ENCODE measurements around the gene TPK1. TPM values are rescaled to one million over a fixed set of nuclear protein-coding genes. Genes with fewer than 3 reads are reported as not detected.

Gene TPK1
- total and polyA plus RNA-seq, 2 of the 8 experiments (the other 6 are each of a cell fraction or from before 2014, with no cell fraction given) = 1.9 to 2.7 TPM

DNA sequence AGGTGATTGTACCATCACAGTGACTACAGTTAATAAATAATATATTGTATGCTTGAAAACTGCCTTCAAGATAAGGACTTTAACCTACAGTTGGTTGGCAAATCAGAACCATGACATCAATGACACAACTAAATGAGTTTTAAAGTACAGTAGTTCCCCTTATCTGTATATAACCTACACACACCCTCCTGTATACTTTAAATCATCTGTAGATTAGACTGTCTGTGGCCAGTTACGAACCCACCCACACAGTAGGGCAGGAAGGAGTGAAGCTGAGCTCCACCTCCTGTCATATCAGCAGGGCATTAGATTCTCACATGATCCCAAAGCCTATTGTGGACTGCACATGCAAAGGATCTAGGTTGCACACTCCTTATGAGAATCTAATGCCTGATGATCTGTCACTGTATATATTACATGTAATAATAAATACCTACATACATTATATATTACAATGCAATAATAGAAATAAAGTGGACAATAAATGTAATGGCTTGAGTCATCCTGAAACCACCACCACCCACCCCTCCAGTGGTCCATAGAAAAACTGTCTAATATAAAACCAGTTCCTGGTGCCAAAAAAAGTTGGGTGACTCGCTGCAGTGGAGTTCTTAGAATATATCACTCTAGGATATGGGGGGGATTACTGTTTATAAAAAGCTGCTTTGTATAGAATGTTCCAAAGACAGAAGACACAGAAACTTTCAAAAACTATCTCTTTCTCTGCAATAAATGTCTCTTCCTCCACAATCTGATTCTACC, 5.6 kb downstream of the TPK1 start:
- Histone ChIP-seq H4K5ac (ENCODE audit: insufficient read length, low read depth, low read length) (no peak overlapping the region), H2BK120ac (replicated peaks; ENCODE audit: low read depth, low read length) (no peak overlapping the region), H2AK5ac (ENCODE audit: low read depth, low read length) (no peak overlapping the region), H3K36me3 (ENCODE audit: control insufficient read depth in 2 of 4, insufficient read depth in 4 of 4, low read length in 3 of 4) (no peaks in the 10 kb centered on the region), H2BK12ac (ENCODE audit: low read depth, low read length) (no peak overlapping the region), H3K9ac (replicated peaks in 1 of 4; ENCODE audit: extremely low read depth in 1 of 4, low read depth in 3 of 4, low read length in 3 of 4) (no peak overlapping the region), H2BK5ac (ENCODE audit: low read depth, low read length) (no peak overlapping the region), H3K27me3 (replicated peaks in 1 of 4; ENCODE audit: control insufficient read depth in 3 of 4, extremely low read depth in 1 of 4, insufficient read depth in 3 of 4, low read length in 3 of 4) (no peaks in the 10 kb centered on the region; a peak in 2 of 7 replicates), H3K4me2 (ENCODE audit: insufficient read depth in 1 of 2, low read depth in 2 of 2, low read length in 2 of 2) (no peak overlapping the region), H3K4ac (replicated peaks; ENCODE audit: insufficient read length, low read depth, low read length) (no peak overlapping the region), H3K4me1 (replicated peaks in 1 of 4; ENCODE audit: control insufficient read depth in 3 of 4, insufficient read depth in 4 of 4, low read length in 3 of 4) (peaks cover 0 to 5% (median 1%) of the 10 kb centered on the region in 4 experiments; a peak in 2 of 7 replicates), H2BK15ac (ENCODE audit: low read length) (no peak overlapping the region), H3K56ac (replicated peaks; ENCODE audit: insufficient read length, low read depth, low read length) (no peak overlapping the region), H3K18ac (ENCODE audit: extremely low read depth, low read length) (no peak overlapping the region), H3K79me1 (ENCODE audit: low read depth, low read length) (no peaks in the 10 kb centered on the region), H2BK20ac (ENCODE audit: low read length) (no peak overlapping the region), H3K79me2 (ENCODE audit: control insufficient read depth in 1 of 2, insufficient read depth in 2 of 2, low read length in 2 of 2) (no peaks in the 10 kb centered on the region), H3K4me3 (ENCODE audit: extremely low read depth in 1 of 4, insufficient read depth in 2 of 4, low read depth in 3 of 4, low read length in 4 of 4) (no peak overlapping the region), H3K23ac (ENCODE audit: insufficient read length) (no peak overlapping the region), H4K8ac (ENCODE audit: extremely low read depth, insufficient read depth, low read length) (no peak overlapping the region), H2AFZ (ENCODE audit: low read length) (no peak overlapping the region), H3K23me2 (ENCODE audit: low read depth, low read length) (peaks cover 2% of the 10 kb centered on the region), H3K14ac (ENCODE audit: insufficient read length) (no peak overlapping the region), H4K20me1 (replicated peaks in 1 of 2; ENCODE audit: control insufficient read depth in 1 of 2, insufficient read depth in 2 of 2, low read length in 2 of 2) (no peaks in the 10 kb centered on the region), H4K91ac (replicated peaks; ENCODE audit: insufficient read length, low read length) (no peak overlapping the region), H3K27ac (ENCODE audit: low read depth, low read length) (no peak overlapping the region), H3K9me3 (ENCODE audit: insufficient read depth in 2 of 2, low read depth in 1 of 2, low read length in 1 of 2) (no peaks in the 10 kb centered on the region)
- CTCF ChIA-PET (ENCODE audit: partially characterized antibody) = no interaction called here
- no peak for FAIRE-seq
- no peak for DNase-seq (ENCODE audit: low read depth in 1 of 2, low spot score in 2 of 2)
- POLR2A ChIA-PET (ENCODE audit: partially characterized antibody) = no interaction called here
- WGBS, 2 experiments (ENCODE audit: extremely low coverage in 1 of 2, insufficient coverage in 1 of 2, insufficient read length in 1 of 2, insufficient replicate concordance in 2 of 2, low coverage in 1 of 2, low lambda C conversion rate in 2 of 2, missing lambda C conversion rate in 1 of 2) = 91% methylated on average over 2 of the region's 2 CpGs; no CpG with 5 or more reads in 1 of the 2 experiments
- TF ChIP-seq CBX8 (IDR thresholded peaks at IDR 0.05; ENCODE audit: borderline replicate concordance, low read depth, low read length) = no peak
- TF ChIP-seq ASH2L (IDR thresholded peaks at IDR 0.05; ENCODE audit: low read length) = no peak
- no peak for TF ChIP-seq CREB1 (IDR thresholded peaks at IDR 0.05)
- TF ChIP-seq PHF8 (conservative IDR thresholded peaks at IDR 0.05; ENCODE audit: low read depth, low read length) = no peak

Measured in H1 (cell line).